Neuronal stem cell (in vitro differentiated cells): ENCODE measurements around the gene ZNF223.

ENCODE experiments used
- DNase-seq: peaks from one replicate; pipeline ENCODE4 v3.0.0-alpha.2; 2013; ENCODE audit warnings: low spot score
- H2AFZ ChIP-seq: one replicate; pipeline ENCODE4 v1.6.1; 2013; ENCODE audit warnings: mild to moderate bottlenecking, low read length, inconsistent platforms
- H2AK5ac ChIP-seq: 2 replicates; pipeline ENCODE4 v1.6.1; 2013; ENCODE audit warnings: low read depth, mild to moderate bottlenecking, inconsistent platforms, low read length, moderate library complexity, mixed read lengths
- H2BK120ac ChIP-seq: 2 replicates; pipeline ENCODE4 v1.6.1; 2013; ENCODE audit warnings: low read depth, mild to moderate bottlenecking, inconsistent platforms, low read length, moderate library complexity, mixed read lengths
- H2BK12ac ChIP-seq: one replicate; pipeline ENCODE4 v1.6.1; 2013; ENCODE audit warnings: low read length, inconsistent platforms
- H2BK15ac ChIP-seq: 2 replicates; pipeline ENCODE4 v1.6.1; 2013; ENCODE audit warnings: mild to moderate bottlenecking, low read length, inconsistent platforms, mixed read lengths
- H2BK5ac ChIP-seq: one replicate; pipeline ENCODE4 v1.6.1; 2013; ENCODE audit warnings: inconsistent platforms, mild to moderate bottlenecking, low read length, moderate library complexity
- H3K14ac ChIP-seq: one replicate; pipeline ENCODE4 v1.6.1; 2013; ENCODE audit warnings: low read length, inconsistent platforms
- H3K18ac ChIP-seq: 2 replicates; pipeline ENCODE4 v1.6.1; 2013; ENCODE audit warnings: low read length, inconsistent platforms
- H3K23ac ChIP-seq: 2 replicates; pipeline ENCODE4 v1.6.1; 2013; ENCODE audit warnings: low read depth, mild to moderate bottlenecking, mixed read lengths, low read length, inconsistent platforms; ENCODE audit not compliant: poor library complexity
- H3K27ac ChIP-seq: replicated peaks from 3 replicates; pipeline ENCODE4 v1.5.1; 2013; ENCODE audit warnings: low read length, inconsistent platforms
- H3K27me3 ChIP-seq, 3 experiments: 2 replicates each; pipeline ENCODE4 v1.6.1; 2013; ENCODE audit warnings: low read length in 3 of 3, mild to moderate bottlenecking in 2 of 3, inconsistent platforms in 1 of 3, low read depth in 1 of 3, mixed read lengths in 1 of 3, moderate library complexity in 1 of 3; ENCODE audit not compliant: control insufficient read depth in 3 of 3, insufficient read depth in 3 of 3
- H3K36me3 ChIP-seq, 2 donors: replicated peaks in 1 of 2; 2 replicates each; pipeline ENCODE4 v1.6.1; 2013; ENCODE audit warnings: low read length in 2 of 2; ENCODE audit not compliant: control insufficient read depth in 2 of 2, insufficient read depth in 2 of 2
- H3K4ac ChIP-seq: 2 replicates; pipeline ENCODE4 v1.6.1; 2013; ENCODE audit warnings: inconsistent platforms, mild to moderate bottlenecking, low read length, moderate library complexity
- H3K4me1 ChIP-seq, 2 donors: 1 replicate in 1 of 2; 2 replicates in 1 of 2; pipeline ENCODE4 v1.6.1; 2013; ENCODE audit warnings: low read length in 2 of 2, low read depth in 1 of 2; ENCODE audit not compliant: control insufficient read depth in 2 of 2, insufficient read depth in 1 of 2
- H3K4me2 ChIP-seq: one replicate; pipeline ENCODE4 v1.6.1; 2013; ENCODE audit warnings: mild to moderate bottlenecking, low read length, inconsistent platforms; ENCODE audit not compliant: insufficient read depth, poor library complexity, severe bottlenecking
- H3K4me3 ChIP-seq, 2 donors: 2 replicates each; pipeline ENCODE4 v1.5.1; 2013; ENCODE audit warnings: low read length in 2 of 2, mild to moderate bottlenecking in 2 of 2, inconsistent platforms in 1 of 2, moderate library complexity in 1 of 2
- H3K79me1 ChIP-seq: one replicate; pipeline ENCODE4 v1.6.1; 2013; ENCODE audit warnings: low read depth, mild to moderate bottlenecking, inconsistent platforms, low read length, moderate library complexity
- H3K9ac ChIP-seq: one replicate; pipeline ENCODE4 v1.6.1; 2013; ENCODE audit warnings: mild to moderate bottlenecking, low read depth, low read length, inconsistent platforms; ENCODE audit not compliant: poor library complexity
- H3K9me3 ChIP-seq, 2 donors: replicated peaks in 1 of 2; 2 replicates each; pipeline versions ENCODE3 to v1.6.1; 2013; ENCODE audit warnings: low read length in 2 of 2, mild to moderate bottlenecking in 2 of 2, inconsistent platforms in 1 of 2, low read depth in 1 of 2, mixed read lengths in 1 of 2, moderate library complexity in 1 of 2; ENCODE audit not compliant: control insufficient read depth in 2 of 2, insufficient read depth in 1 of 2
- H4K8ac ChIP-seq: one replicate; pipeline ENCODE4 v1.6.1; 2013; ENCODE audit warnings: low read depth, mild to moderate bottlenecking, inconsistent platforms, low read length, moderate library complexity
- H4K91ac ChIP-seq: one replicate; pipeline ENCODE4 v1.6.1; 2013; ENCODE audit warnings: low read length, low read depth, mild to moderate bottlenecking, inconsistent platforms; ENCODE audit not compliant: poor library complexity
- WGBS, 2 donors: extraction: QIAGEN DNeasy Blood & Tissue Kit; methylation state at CpG; one replicate each; pipeline ENCODE4 v1.1.7; 2013; ENCODE audit warnings: missing lambda C conversion rate in 2 of 2, mixed read lengths in 1 of 2; ENCODE audit not compliant: insufficient read length in 2 of 2, insufficient replicate concordance in 1 of 2; ENCODE audit errors: extremely low coverage in 2 of 2; 5-methylcytosine and 5-hydroxymethylcytosine counted together

The ZNF223 gene

DNA sequence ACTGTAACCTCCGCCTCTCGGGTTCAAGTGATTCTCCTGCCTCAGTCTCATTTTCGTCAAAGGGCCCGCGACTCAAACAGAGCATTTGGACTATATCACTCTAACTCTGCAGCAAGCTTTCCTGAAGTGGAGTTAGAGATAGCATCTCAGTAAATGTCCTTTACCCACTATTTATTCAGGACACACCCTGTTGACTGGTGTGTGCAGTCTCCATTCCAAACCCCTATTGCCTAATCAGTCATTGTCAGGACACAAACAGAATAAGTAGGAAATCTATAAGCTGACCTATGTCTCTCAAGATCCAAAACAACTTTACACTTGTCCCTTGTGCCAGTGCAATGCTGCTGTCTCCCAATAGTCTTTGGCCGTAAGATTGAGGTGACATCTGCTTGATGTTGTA lies 25.2 kb upstream of the ZNF223 start:
- no peak for DNase-seq
- Histone ChIP-seq H2BK15ac (no peak overlapping the region), H3K18ac (no peak overlapping the region), H3K9ac (no peak overlapping the region), H3K14ac (no peak overlapping the region), H2BK5ac (no peak overlapping the region), H3K9me3 (peaks cover 4 to 38% of the 10 kb centered on the region in 2 donors), H2BK120ac (no peak overlapping the region), H3K4me1 (peaks cover 5 to 8% of the 10 kb centered on the region in 2 donors), H3K4ac (no peak overlapping the region), H3K23ac (no peak overlapping the region), H2BK12ac (no peak overlapping the region), H2AFZ (no peak overlapping the region), H4K8ac (no peak overlapping the region), H3K4me2 (no peak overlapping the region), H3K27me3 (no peaks in the 10 kb centered on the region), H3K36me3 (peaks cover 21 to 51% of the 10 kb centered on the region in 2 donors), H2AK5ac (no peak overlapping the region), H3K79me1 (no peaks in the 10 kb centered on the region), H4K91ac (no peak overlapping the region), H3K4me3 (no peak overlapping the region), H3K27ac (no peak overlapping the region)
- WGBS, 2 donors, result no CpG with 5 or more reads among the region's 6 CpGs

DNA sequence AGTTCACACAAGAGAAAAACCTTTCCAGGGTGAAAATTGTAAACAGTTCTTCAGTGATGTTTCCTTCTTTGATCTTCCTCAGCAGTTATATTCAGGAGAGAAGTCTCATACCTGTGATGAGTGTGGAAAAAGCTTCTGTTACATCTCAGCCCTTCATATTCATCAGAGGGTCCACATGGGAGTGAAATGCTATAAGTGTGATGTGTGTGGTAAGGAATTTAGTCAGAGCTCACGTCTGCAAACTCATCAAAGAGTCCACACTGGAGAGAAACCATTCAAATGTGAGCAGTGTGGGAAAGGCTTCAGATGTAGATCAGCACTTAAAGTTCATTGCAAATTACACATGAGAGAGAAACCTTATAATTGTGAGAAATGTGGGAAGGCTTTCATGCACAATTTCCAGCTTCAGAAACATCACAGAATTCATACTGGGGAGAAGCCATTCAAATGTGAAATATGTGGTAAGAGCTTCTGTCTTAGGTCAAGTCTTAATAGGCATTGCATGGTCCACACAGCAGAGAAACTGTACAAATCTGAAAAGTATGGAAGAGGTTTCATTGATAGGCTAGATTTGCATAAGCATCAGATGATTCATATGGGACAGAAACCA lies 19.7 kb upstream of the ZNF223 start:
- no peak overlapping the region for H3K4me3 ChIP-seq
- H3K18ac ChIP-seq, result no peak overlapping the region
- H3K4me1 ChIP-seq, result no peaks in the 10 kb centered on the region
- WGBS, 2 donors, result no CpG with 5 or more reads among the region's 1 CpG
- H2BK120ac ChIP-seq, result no peak overlapping the region
- no peak overlapping the region for H3K9ac ChIP-seq
- H3K14ac ChIP-seq, result no peak overlapping the region
- no peak overlapping the region for H2BK15ac ChIP-seq
- no peaks in the 10 kb centered on the region for H3K79me1 ChIP-seq
- peaks cover 27 to 59% of the 10 kb centered on the region in 2 donors for H3K36me3 ChIP-seq
- H2BK5ac ChIP-seq, result no peak overlapping the region
- H3K4me2 ChIP-seq, result no peak overlapping the region
- H3K27me3 ChIP-seq, result no peaks in the 10 kb centered on the region
- peaks cover 25 to 60% of the 10 kb centered on the region in 2 donors for H3K9me3 ChIP-seq
- H4K91ac ChIP-seq, result no peak overlapping the region
- no peak for DNase-seq
- H2AK5ac ChIP-seq, result no peak overlapping the region
- H3K4ac ChIP-seq, result no peak overlapping the region
- H3K23ac ChIP-seq, result no peak overlapping the region
- no peak overlapping the region for H3K27ac ChIP-seq
- H2AFZ ChIP-seq, result no peak overlapping the region
- H2BK12ac ChIP-seq, result no peak overlapping the region
- no peak overlapping the region for H4K8ac ChIP-seq

DNA sequence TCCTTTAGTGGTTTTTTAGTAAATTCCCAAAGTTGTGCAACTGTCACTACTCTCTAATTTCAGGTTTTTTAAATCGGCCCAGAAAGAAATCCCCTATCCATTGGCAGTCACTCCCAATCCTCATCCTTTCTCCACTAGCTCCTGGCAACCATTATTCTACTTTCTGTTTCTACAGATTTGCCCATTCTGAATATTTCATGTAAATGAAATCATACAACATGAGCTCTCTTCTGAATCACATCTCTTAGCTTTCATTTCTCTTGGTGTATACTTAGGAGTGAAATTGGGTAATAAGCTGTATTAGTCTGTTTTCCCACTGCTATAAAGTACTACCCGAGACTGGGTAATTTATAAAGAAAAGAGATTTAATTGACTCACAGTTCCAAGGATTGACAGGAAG lies 9.7 kb upstream of the ZNF223 start:
- no CpG with 5 or more reads among the region's 2 CpGs for WGBS, 2 donors
- no peaks in the 10 kb centered on the region for H3K36me3 ChIP-seq
- H2BK5ac ChIP-seq, result no peak overlapping the region
- H3K4me1 ChIP-seq, result no peaks in the 10 kb centered on the region
- H2AFZ ChIP-seq, result no peak overlapping the region
- H3K4me2 ChIP-seq, result no peak overlapping the region
- H3K9me3 ChIP-seq, result peaks cover 0 to 2% of the 10 kb centered on the region in 2 donors
- no peak overlapping the region for H3K4ac ChIP-seq
- DNase-seq, result no peak
- H4K91ac ChIP-seq, result no peak overlapping the region
- no peak overlapping the region for H4K8ac ChIP-seq
- H3K4me3 ChIP-seq, result no peak overlapping the region
- H2BK12ac ChIP-seq, result no peak overlapping the region
- no peak overlapping the region for H2AK5ac ChIP-seq
- H3K79me1 ChIP-seq, result no peaks in the 10 kb centered on the region
- H3K23ac ChIP-seq, result no peak overlapping the region
- H3K18ac ChIP-seq, result no peak overlapping the region
- H2BK120ac ChIP-seq, result no peak overlapping the region
- H3K27me3 ChIP-seq, result peaks cover 0 to 3% (median 0%) of the 10 kb centered on the region in 3 experiments
- H3K14ac ChIP-seq, result no peak overlapping the region
- no peak overlapping the region for H2BK15ac ChIP-seq
- H3K9ac ChIP-seq, result no peak overlapping the region
- H3K27ac ChIP-seq, result no peak overlapping the region

DNA sequence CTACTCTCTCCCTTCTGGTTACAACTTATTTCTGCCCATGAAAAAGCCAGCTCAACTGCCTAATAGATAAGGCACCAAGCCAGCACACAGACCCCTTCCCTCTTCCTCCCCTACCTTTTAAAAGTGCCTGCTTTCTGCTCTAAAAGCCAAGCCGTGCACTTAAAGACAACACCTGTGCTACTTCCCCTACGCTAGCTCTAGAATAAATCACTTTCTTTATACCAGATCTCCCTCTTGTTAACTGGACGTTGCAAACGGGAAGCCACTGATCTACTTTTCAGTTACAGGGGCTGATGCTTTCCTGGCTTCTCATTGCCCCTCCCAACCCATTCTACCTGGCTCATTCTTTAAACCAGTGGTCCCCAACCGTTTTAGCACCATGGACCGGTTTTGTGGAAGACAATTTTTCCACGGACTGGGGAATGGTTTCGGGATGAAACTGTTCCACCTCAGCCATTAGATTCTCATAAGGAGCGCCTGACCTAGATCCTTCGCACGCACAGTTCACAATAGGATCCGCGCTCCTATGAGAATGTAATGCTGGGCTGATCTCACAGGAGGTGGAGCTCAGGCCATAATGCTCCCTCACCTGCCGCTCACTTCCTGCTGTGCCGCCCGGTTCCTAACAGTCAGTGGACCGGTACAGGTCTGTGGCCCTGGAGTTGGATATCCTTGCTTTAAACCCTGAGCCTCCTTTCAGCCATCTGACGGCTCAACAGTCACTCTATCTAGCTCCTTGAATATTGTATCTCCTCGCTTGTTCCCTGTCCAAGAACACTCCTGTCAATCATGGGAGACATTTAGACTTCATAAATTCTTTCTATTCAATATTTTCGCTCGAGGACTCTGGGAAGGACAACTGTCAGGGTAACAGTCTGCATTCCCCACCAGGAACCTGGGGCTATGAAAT lies 841 bp upstream of the ZNF223 start:
- peak overlapping the region; percentile 64 to 81 for H3K4me3 ChIP-seq
- H3K79me1 ChIP-seq, result no peaks in the 10 kb centered on the region
- H3K27me3 ChIP-seq, result peaks cover 0 to 18% (median 0%) of the 10 kb centered on the region in 3 experiments
- no peak overlapping the region for H2AK5ac ChIP-seq
- DNase-seq, result no peak
- H4K8ac ChIP-seq, result no peak overlapping the region
- peak overlapping the region; percentile 94 for H2AFZ ChIP-seq
- H3K4ac ChIP-seq, result no peak overlapping the region
- no peak overlapping the region for H3K9ac ChIP-seq
- H3K14ac ChIP-seq, result no peak overlapping the region
- no peak overlapping the region for H2BK12ac ChIP-seq
- peaks cover 5 to 16% of the 10 kb centered on the region in 2 donors for H3K36me3 ChIP-seq
- no peak overlapping the region for H4K91ac ChIP-seq
- peaks cover 1 to 3% of the 10 kb centered on the region in 2 donors for H3K9me3 ChIP-seq
- no CpG with 5 or more reads among the region's 21 CpGs for WGBS, 2 donors
- peak overlapping the region; percentile 76 for H3K18ac ChIP-seq
- H2BK15ac ChIP-seq, result no peak overlapping the region
- no peak overlapping the region for H2BK120ac ChIP-seq
- peaks cover 3 to 5% of the 10 kb centered on the region in 2 donors for H3K4me1 ChIP-seq
- H3K27ac ChIP-seq, result no peak overlapping the region
- H2BK5ac ChIP-seq, result no peak overlapping the region
- H3K23ac ChIP-seq, result no peak overlapping the region
- peak overlapping the region; percentile 67 for H3K4me2 ChIP-seq
